AG09309 (cell line): Measurements from ENCODE around the gene TUBB1.

Source experiments
- DNase-seq: peaks from one replicate; pipeline ENCODE4 v3.0.0-alpha.2; 2010; ENCODE audit warnings: low read depth
- H3K4me3 ChIP-seq: 2 replicates; pipeline ENCODE4 v1.5.1; 2011; ENCODE audit warnings: mild to moderate bottlenecking, low read depth, low read length, moderate library complexity; ENCODE audit not compliant: control insufficient read depth
- CTCF ChIP-seq: IDR thresholded peaks from 2 replicates; pipeline ENCODE4 v1.5.1; 2011; ENCODE audit warnings: mild to moderate bottlenecking, low read depth, low read length, inconsistent platforms; ENCODE audit not compliant: insufficient read depth, control insufficient read depth; ENCODE audit errors: missing control alignments

Gene TUBB1

GRCh38 chr20:59047938-59048680 lies 28.9 kb downstream of the TUBB1 start:
- no peak for TF ChIP-seq CTCF
- no peak overlapping the region for H3K4me3 ChIP-seq
- DNase-seq: no peak

GRCh38 chr20:59048681-59049030 lies 29.4 kb downstream of the TUBB1 start:
- no peak overlapping the region for H3K4me3 ChIP-seq
- DNase-seq: no peak
- no peak for TF ChIP-seq CTCF

- H3K4me3 ChIP-seq: no peak overlapping the region
- TF ChIP-seq CTCF: no peak
- DNase-seq: no peak
Measured at GRCh38 chr20:59050437-59050836, 31.2 kb downstream of the TUBB1 start.

GRCh38 chr20:59051666-59052185 lies 32.5 kb downstream of the TUBB1 start:
- H3K4me3 ChIP-seq: no peak overlapping the region
- no peak for DNase-seq
- no peak for TF ChIP-seq CTCF

- H3K4me3 ChIP-seq: no peak overlapping the region
- DNase-seq: no peak
- TF ChIP-seq CTCF: peak; percentile 33
Measured at GRCh38 chr20:59055302-59055701, 36.1 kb downstream of the TUBB1 start.

GRCh38 chr20:59062081-59062480 lies 42.9 kb downstream of the TUBB1 start:
- H3K4me3 ChIP-seq: no peak overlapping the region
- no peak for DNase-seq
- no peak for TF ChIP-seq CTCF
